Hematopoietic multipotent progenitor cell treated with erythropoietin and hydrocortisone succinate and interleukin-3 and kit ligand, for 8 days (in vitro differentiated cells): Measurements from ENCODE around the gene IFNL1.
"Not testable (repeated sequence)": the region's sequence is repeated elsewhere in the genome, so short reads cannot be mapped to it uniquely, and the experiment has no call there.

Experiments
- DNase-seq: peaks from one replicate; pipeline ENCODE4 v3.0.0-alpha.2; 2015

IFNL1 gene

GRCh38 chr19:39296055-39296645 is at the start of gene IFNL1:
TSS of gene IFNL1 (plus strand) at chr19:39296407. CDS start at chr19:39296422, 15 bp downstream.
- no peak for DNase-seq

GRCh38 chr19:39246951-39247669 is 49.1 kb upstream of the IFNL1 start:
- DNase-seq = peak; percentile 34

DNA sequence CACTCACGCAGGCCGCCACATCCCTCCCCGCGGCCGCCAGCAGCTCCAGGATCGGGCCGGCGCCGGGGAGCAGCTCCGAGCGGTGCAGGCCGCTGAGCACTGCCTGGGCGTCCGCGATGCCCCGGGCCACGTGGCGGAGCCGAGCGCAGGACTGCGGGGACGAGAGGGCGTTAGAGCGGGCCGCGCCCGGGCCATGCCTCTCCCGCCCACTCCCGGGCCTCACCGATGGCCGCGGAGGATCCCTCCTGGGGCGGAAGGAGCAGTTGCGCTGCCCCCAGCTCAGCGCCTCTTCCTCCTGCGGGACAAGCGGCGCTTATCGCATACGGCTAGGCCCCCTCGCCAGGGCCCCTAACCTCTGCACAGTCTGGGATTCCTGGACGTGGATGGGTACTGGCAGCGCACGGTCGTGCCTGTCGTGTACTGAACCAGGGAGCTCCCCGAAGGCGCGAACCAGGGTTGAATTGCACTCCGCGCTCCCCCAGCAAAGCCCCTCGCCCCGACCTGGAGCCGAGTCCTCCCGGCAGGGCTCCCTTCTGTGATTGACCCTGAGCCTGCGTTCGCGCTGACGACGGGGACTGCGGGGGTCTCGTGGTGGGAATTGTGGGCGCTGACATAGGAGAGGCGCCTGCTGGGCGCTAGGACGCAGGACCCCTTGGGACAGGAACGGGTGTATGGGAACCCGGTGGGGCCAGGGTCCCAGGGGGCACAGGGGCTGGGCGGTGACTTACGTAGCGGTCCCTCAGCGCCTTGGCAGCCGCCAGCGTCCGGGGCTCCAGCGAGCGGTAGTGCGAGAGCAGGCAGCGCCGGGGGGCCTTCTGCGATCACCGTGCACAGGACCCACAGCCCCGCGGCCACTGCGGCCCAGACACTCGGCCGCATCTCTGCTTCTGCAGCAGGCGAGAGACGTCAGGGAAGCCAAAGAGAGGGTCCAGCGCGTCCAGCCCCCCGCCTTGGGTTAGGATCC is 48.2 kb upstream of the IFNL1 start:
- DNase-seq = peak; percentile 32

DNA sequence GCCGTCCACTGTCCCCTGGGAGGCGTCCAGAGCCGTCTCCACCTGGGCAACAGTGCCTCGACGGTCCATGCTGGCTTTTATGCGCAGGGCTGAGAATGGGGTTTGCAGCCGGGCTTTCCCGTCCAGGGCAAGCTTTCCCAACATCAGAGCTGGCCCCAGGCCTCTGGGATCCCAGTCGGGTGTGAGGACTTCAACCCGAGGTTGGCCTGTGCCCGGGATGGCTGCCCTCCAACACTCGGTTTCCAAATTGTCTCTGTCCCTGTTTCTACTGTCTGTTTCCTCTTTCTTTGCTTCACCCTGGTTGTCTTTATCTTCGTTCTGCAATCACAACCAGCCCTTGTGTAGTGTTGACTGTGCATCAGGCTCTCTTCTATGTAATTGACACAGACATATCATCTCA is 47.4 kb upstream of the IFNL1 start, which contains the start of gene IFNL4:
Gene IFNL4, minus strand, starts transcription at position 51 of the 400 bp plus-strand sequence.
- DNase-seq = no peak

DNA sequence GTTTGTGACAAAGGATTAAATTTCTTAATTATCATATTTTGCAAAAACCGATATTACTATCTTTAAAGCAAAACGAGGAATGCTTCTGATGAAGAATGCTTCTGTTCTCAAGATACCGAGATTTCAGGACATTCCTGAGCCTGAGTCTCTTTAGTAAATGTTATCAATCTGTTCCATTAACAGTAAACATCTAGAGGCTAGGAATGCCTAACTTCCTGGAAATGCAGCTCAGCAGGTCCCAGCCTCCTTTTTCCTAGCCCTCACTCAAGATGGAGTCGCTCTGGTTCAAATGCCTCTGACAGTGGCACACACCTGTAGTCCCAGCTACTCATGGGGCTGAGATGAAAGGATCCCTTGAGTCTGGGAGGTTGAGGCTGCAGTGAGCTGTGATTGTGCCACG is 45.1 kb upstream of the IFNL1 start:
- DNase-seq = no peak

GRCh38 chr19:39251846-39252245 is 44.4 kb upstream of the IFNL1 start:
- DNase-seq = peak; percentile 79

GRCh38 chr19:39252458-39252857 is 43.7 kb upstream of the IFNL1 start:
- DNase-seq = peak; percentile 96

GRCh38 chr19:39253374-39254149 is 42.6 kb upstream of the IFNL1 start:
- DNase-seq = peak; percentile 44

- DNase-seq = peak; percentile 78
These were observed 41.5 kb upstream of the IFNL1 start for GRCh38 chr19:39254531-39255345.

- DNase-seq = no peak
These were observed 39.0 kb upstream of the IFNL1 start for GRCh38 chr19:39257227-39257626.

GRCh38 chr19:39261704-39262103 is 34.5 kb upstream of the IFNL1 start:
- DNase-seq = no peak

- DNase-seq = no peak
These were observed 33.7 kb upstream of the IFNL1 start for GRCh38 chr19:39262496-39262895.

- no peak for DNase-seq
These were observed 32.3 kb upstream of the IFNL1 start for GRCh38 chr19:39263912-39264305.

- peak; percentile 13 for DNase-seq
These were observed 31.6 kb upstream of the IFNL1 start for GRCh38 chr19:39264306-39265290.

DNA sequence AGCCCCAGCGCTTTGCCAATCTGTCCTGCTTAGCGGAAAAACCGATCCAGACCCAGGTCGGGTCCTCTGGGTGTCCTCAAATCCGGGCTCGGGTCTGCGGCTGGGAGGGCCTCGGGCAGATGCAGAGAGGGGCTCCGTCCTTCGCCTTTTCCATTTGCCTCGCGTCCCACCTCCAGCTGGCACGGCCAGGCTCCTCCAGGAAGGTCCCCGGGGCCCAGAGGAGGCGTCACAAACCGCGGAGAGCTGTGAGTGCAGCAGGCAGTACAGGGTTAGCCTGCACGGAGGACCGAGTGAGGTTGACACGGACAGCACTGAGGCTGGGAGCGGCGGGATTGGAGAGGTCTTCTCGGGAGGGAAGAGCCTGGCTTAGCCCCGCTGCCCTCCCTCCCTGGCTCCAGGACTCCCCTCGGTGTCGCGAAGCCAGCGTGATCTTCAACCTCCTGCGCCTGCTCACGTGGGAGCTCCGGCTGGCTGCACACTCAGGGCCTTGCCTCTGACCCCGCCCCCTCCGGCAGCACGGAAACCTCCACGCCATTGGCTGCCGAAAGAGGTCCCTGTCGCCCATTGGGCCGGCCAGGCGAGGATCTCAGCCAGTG is 30.8 kb upstream of the IFNL1 start:
- DNase-seq = no peak

DNA sequence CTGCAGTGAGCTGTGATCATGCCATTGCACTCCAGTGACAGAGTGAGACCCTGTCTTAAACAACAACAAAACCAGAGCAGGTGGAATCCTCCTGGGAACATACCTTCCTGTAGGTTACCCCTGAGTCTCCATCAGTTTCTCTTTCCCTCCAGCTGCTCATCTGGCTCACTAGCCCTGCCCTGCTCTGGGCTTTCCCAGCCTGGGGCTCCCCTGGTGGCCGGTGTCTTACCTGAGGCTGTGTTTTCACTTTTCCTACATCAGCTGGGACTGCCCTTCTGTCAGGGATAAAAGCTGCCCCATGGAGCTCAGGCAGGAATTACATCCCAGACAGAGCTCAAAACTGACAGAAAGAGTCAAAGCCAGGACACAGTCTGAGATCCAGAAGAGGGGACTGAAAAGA is 28.1 kb upstream of the IFNL1 start, which contains the start of gene IFNL2:
Gene IFNL2, plus strand, starts transcription at position 312 of the 400 bp plus-strand sequence. CDS start 173 bp downstream, outside the sequence.
- DNase-seq = not testable (repeated sequence)

GRCh38 chr19:39268531-39269223 is 27.5 kb upstream of the IFNL1 start:
- DNase-seq = not testable (repeated sequence)

DNA sequence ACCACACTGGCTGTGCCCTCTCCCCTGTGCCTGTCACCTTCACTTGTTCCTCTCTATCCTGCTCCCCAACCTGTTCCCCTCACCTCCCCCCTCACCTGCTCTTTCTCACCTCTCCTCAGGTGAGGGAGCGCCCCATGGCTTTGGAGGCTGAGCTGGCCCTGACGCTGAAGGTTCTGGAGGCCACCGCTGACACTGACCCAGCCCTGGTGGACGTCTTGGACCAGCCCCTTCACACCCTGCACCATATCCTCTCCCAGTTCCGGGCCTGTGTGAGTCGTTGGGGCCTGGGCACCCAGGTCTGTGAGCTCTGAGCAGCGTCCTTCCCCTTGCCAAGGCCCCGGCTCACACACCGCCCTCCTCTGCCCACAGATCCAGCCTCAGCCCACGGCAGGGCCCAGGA is 26.8 kb upstream of the IFNL1 start:
- not testable (repeated sequence) for DNase-seq
